Measurements from ENCODE around the gene MED26.

The MED26 gene

GRCh38 chr19:16625163-16625958, 2.6 kb downstream of the MED26 start:
- H3K27ac ChIP-seq (ENCODE audit: low read depth, low read length), result peak overlapping the region; percentile 71
- H3K4me1 ChIP-seq (ENCODE audit: control insufficient read depth, insufficient read depth, low read length), result peaks cover 31% of the 10 kb centered on the region
- peaks cover 16% of the 10 kb centered on the region for H3K36me3 ChIP-seq (ENCODE audit: control insufficient read depth, insufficient read depth, low read length)
- H3K9me3 ChIP-seq (ENCODE audit: control insufficient read depth, insufficient read depth, low read length), result no peaks in the 10 kb centered on the region
- H3K4me3 ChIP-seq (ENCODE audit: low read depth, low read length), result no peak overlapping the region; the same call in 1 of the 2 replicates
- no peak overlapping the region for H3K9ac ChIP-seq (ENCODE audit: low read depth, low read length)
- no peaks in the 10 kb centered on the region for H3K27me3 ChIP-seq (ENCODE audit: control insufficient read depth, insufficient read depth, low read length)

DNA sequence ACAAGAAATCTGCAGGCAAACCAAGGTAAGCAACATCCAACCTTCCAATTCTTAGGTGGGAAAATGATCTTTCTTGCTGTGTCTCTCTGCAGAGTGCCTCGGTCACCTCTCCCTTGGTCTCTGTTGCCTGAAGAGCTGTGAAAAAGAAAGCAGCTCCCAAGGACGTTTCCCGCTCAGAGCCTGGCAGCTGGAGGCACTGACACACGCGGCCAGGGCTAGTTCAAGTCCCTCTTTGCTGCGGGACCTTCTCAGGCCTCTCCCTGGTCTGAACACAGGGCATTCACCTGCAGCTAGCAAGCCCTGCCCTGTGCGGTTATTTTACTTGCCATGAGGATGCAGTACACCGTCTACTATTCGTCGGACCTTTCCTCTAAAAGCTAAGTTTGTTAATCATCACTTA, 3.8 kb downstream of the MED26 start:
- H3K27ac ChIP-seq (ENCODE audit: low read depth, low read length), result peak overlapping the region; percentile 71
- no peaks in the 10 kb centered on the region for H3K27me3 ChIP-seq (ENCODE audit: control insufficient read depth, insufficient read depth, low read length)
- H3K36me3 ChIP-seq (ENCODE audit: control insufficient read depth, insufficient read depth, low read length), result peaks cover 13% of the 10 kb centered on the region
- no peak overlapping the region for H3K4me3 ChIP-seq (ENCODE audit: low read depth, low read length)
- H3K9ac ChIP-seq (ENCODE audit: low read depth, low read length), result no peak overlapping the region
- H3K9me3 ChIP-seq (ENCODE audit: control insufficient read depth, insufficient read depth, low read length), result no peaks in the 10 kb centered on the region
- peaks cover 27% of the 10 kb centered on the region for H3K4me1 ChIP-seq (ENCODE audit: control insufficient read depth, insufficient read depth, low read length)

DNA sequence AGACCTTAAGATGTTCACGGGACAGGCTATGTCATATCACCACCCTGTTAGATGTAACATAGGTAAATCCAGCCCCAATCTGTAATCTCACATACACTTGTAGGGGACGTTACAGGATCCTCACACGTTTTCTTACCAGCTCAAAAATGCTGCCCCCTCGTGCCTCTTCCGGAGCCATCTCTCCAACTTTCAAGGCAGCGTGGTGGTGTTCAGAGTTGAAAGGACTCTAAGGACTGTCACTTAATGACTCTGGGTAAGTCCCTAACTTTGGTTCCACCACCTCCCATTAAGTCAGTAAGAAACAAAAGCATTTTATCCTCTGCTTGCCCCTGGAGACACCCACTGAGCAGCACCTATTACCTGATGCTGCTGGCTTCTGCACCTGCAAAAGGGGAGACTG, 4.4 kb downstream of the MED26 start:
- no peak overlapping the region for H3K27ac ChIP-seq (ENCODE audit: low read depth, low read length)
- no peak overlapping the region for H3K9ac ChIP-seq (ENCODE audit: low read depth, low read length)
- no peaks in the 10 kb centered on the region for H3K27me3 ChIP-seq (ENCODE audit: control insufficient read depth, insufficient read depth, low read length)
- no peak overlapping the region for H3K4me3 ChIP-seq (ENCODE audit: low read depth, low read length)
- peaks cover 13% of the 10 kb centered on the region for H3K36me3 ChIP-seq (ENCODE audit: control insufficient read depth, insufficient read depth, low read length)
- peaks cover 25% of the 10 kb centered on the region for H3K4me1 ChIP-seq (ENCODE audit: control insufficient read depth, insufficient read depth, low read length)
- H3K9me3 ChIP-seq (ENCODE audit: control insufficient read depth, insufficient read depth, low read length), result no peaks in the 10 kb centered on the region

- Histone ChIP-seq H3K27ac (ENCODE audit: low read depth, low read length) (no peak overlapping the region), H3K27me3 (ENCODE audit: control insufficient read depth, insufficient read depth, low read length) (no peaks in the 10 kb centered on the region), H3K9ac (ENCODE audit: low read depth, low read length) (no peak overlapping the region), H3K4me3 (ENCODE audit: low read depth, low read length) (no peak overlapping the region), H3K9me3 (ENCODE audit: control insufficient read depth, insufficient read depth, low read length) (no peaks in the 10 kb centered on the region), H3K36me3 (ENCODE audit: control insufficient read depth, insufficient read depth, low read length) (peaks cover 13% of the 10 kb centered on the region), H3K4me1 (ENCODE audit: control insufficient read depth, insufficient read depth, low read length) (peaks cover 25% of the 10 kb centered on the region)
Observed at GRCh38 chr19:16623066-16623465, 4.9 kb downstream of the MED26 start.

GRCh38 chr19:16621165-16621800, 6.7 kb downstream of the MED26 start:
- Histone ChIP-seq H3K9ac (ENCODE audit: low read depth, low read length) (no peak overlapping the region), H3K27ac (ENCODE audit: low read depth, low read length) (no peak overlapping the region), H3K4me3 (ENCODE audit: low read depth, low read length) (no peak overlapping the region), H3K4me1 (ENCODE audit: control insufficient read depth, insufficient read depth, low read length) (peaks cover 27% of the 10 kb centered on the region), H3K36me3 (ENCODE audit: control insufficient read depth, insufficient read depth, low read length) (peaks cover 13% of the 10 kb centered on the region), H3K9me3 (ENCODE audit: control insufficient read depth, insufficient read depth, low read length) (no peaks in the 10 kb centered on the region), H3K27me3 (ENCODE audit: control insufficient read depth, insufficient read depth, low read length) (no peaks in the 10 kb centered on the region)

- Histone ChIP-seq H3K9ac (ENCODE audit: low read depth, low read length) (no peak overlapping the region), H3K27ac (ENCODE audit: low read depth, low read length) (no peak overlapping the region), H3K4me3 (ENCODE audit: low read depth, low read length) (no peak overlapping the region), H3K36me3 (ENCODE audit: control insufficient read depth, insufficient read depth, low read length) (peaks cover 13% of the 10 kb centered on the region), H3K4me1 (ENCODE audit: control insufficient read depth, insufficient read depth, low read length) (peaks cover 27% of the 10 kb centered on the region), H3K27me3 (ENCODE audit: control insufficient read depth, insufficient read depth, low read length) (no peaks in the 10 kb centered on the region), H3K9me3 (ENCODE audit: control insufficient read depth, insufficient read depth, low read length) (no peaks in the 10 kb centered on the region)
Observed at GRCh38 chr19:16620584-16620983, 7.4 kb downstream of the MED26 start.

- peaks cover 23% of the 10 kb centered on the region for H3K4me1 ChIP-seq (ENCODE audit: control insufficient read depth, insufficient read depth, low read length)
- H3K36me3 ChIP-seq (ENCODE audit: control insufficient read depth, insufficient read depth, low read length), result peaks cover 13% of the 10 kb centered on the region
- H3K9me3 ChIP-seq (ENCODE audit: control insufficient read depth, insufficient read depth, low read length), result no peaks in the 10 kb centered on the region
- H3K4me3 ChIP-seq (ENCODE audit: low read depth, low read length), result no peak overlapping the region
- H3K27me3 ChIP-seq (ENCODE audit: control insufficient read depth, insufficient read depth, low read length), result no peaks in the 10 kb centered on the region
- no peak overlapping the region for H3K9ac ChIP-seq (ENCODE audit: low read depth, low read length)
- no peak overlapping the region for H3K27ac ChIP-seq (ENCODE audit: low read depth, low read length)
Observed at GRCh38 chr19:16620018-16620417, 8.0 kb downstream of the MED26 start.

DNA sequence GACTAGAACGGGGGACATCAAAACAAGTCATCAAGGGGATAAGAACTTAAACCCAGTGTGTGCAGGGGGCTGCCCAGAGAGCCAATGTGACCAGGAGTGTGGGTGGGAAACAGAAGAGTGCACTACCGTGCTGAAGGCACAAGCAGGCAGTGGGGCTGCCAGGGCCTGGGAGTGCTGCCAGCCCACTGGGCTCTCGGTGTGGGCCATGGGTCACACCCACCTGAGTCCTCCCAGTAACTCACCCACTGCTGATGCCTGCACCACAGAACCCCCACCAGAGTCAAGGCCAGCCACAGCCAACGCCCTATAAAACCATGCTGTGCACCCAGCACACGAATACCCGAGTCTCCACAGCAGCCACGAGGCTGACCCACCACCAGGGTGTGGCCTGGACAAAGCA, 8.5 kb downstream of the MED26 start:
- Histone ChIP-seq H3K4me1 (ENCODE audit: control insufficient read depth, insufficient read depth, low read length) (peaks cover 18% of the 10 kb centered on the region), H3K9ac (ENCODE audit: low read depth, low read length) (no peak overlapping the region), H3K27ac (ENCODE audit: low read depth, low read length) (no peak overlapping the region)

DNA sequence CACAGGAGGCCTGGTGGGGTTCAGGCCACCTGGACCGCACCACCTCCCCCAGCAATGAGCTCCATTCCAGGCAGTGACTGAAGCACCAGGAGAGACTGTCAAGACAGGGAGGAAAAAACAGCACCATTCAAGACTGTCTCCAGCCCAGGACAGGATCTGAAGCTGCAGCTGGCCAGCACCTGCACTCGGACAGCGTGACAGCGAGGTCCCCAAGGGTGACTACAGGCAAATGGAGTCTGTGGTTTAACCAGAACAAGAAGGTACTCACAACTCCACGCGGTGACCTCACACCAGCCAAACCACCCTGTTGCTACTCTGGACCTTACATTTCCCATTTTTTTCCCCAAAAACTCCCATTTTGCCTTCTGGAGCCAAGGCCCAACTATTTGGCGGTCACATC, 9.8 kb downstream of the MED26 start:
- Histone ChIP-seq H3K27me3 (ENCODE audit: control insufficient read depth, insufficient read depth, low read length) (no peaks in the 10 kb centered on the region), H3K27ac (ENCODE audit: low read depth, low read length) (no peak overlapping the region), H3K9me3 (ENCODE audit: control insufficient read depth, insufficient read depth, low read length) (no peaks in the 10 kb centered on the region), H3K4me1 (ENCODE audit: control insufficient read depth, insufficient read depth, low read length) (peaks cover 13% of the 10 kb centered on the region; the same call in 1 of the 2 replicates), H3K4me3 (ENCODE audit: low read depth, low read length) (no peak overlapping the region), H3K9ac (ENCODE audit: low read depth, low read length) (no peak overlapping the region), H3K36me3 (ENCODE audit: control insufficient read depth, insufficient read depth, low read length) (no peaks in the 10 kb centered on the region)

More for the DNA sequence above, 8.5 kb downstream of the MED26 start:
- H3K4me3 ChIP-seq (ENCODE audit: low read depth, low read length), result no peak overlapping the region
- H3K27me3 ChIP-seq (ENCODE audit: control insufficient read depth, insufficient read depth, low read length), result no peaks in the 10 kb centered on the region
- peaks cover 9% of the 10 kb centered on the region for H3K36me3 ChIP-seq (ENCODE audit: control insufficient read depth, insufficient read depth, low read length)
- H3K9me3 ChIP-seq (ENCODE audit: control insufficient read depth, insufficient read depth, low read length), result no peaks in the 10 kb centered on the region

GRCh38 chr19:16615808-16616207, 12.2 kb downstream of the MED26 start:
- H3K27ac ChIP-seq (ENCODE audit: low read depth, low read length), result no peak overlapping the region
- no peak overlapping the region for H3K4me3 ChIP-seq (ENCODE audit: low read depth, low read length)
- H3K36me3 ChIP-seq (ENCODE audit: control insufficient read depth, insufficient read depth, low read length), result no peaks in the 10 kb centered on the region
- H3K27me3 ChIP-seq (ENCODE audit: control insufficient read depth, insufficient read depth, low read length), result no peaks in the 10 kb centered on the region
- H3K4me1 ChIP-seq (ENCODE audit: control insufficient read depth, insufficient read depth, low read length), result peaks cover 13% of the 10 kb centered on the region; the same call in 1 of the 2 replicates
- no peaks in the 10 kb centered on the region for H3K9me3 ChIP-seq (ENCODE audit: control insufficient read depth, insufficient read depth, low read length)
- H3K9ac ChIP-seq (ENCODE audit: low read depth, low read length), result no peak overlapping the region

- H3K36me3 ChIP-seq (ENCODE audit: control insufficient read depth, insufficient read depth, low read length), result no peaks in the 10 kb centered on the region
- H3K4me3 ChIP-seq (ENCODE audit: low read depth, low read length), result no peak overlapping the region
- no peak overlapping the region for H3K27ac ChIP-seq (ENCODE audit: low read depth, low read length)
- no peaks in the 10 kb centered on the region for H3K27me3 ChIP-seq (ENCODE audit: control insufficient read depth, insufficient read depth, low read length)
- H3K9me3 ChIP-seq (ENCODE audit: control insufficient read depth, insufficient read depth, low read length), result no peaks in the 10 kb centered on the region
- H3K4me1 ChIP-seq (ENCODE audit: control insufficient read depth, insufficient read depth, low read length), result peaks cover 13% of the 10 kb centered on the region; the same call in 1 of the 2 replicates
- H3K9ac ChIP-seq (ENCODE audit: low read depth, low read length), result no peak overlapping the region
Observed at GRCh38 chr19:16614941-16615340, 13.1 kb downstream of the MED26 start.

All from HUES48 (cell line).